Retinal pigment epithelial cell (primary cell): ENCODE results near the gene AFF3.

ENCODE experiments used
- DNase-seq: peaks from one replicate; pipeline ENCODE4 v3.0.0-alpha.2; 2010; ENCODE audit warnings: low read depth
- H3K4me3 ChIP-seq: 2 replicates; pipeline ENCODE4 v1.5.1; 2011; ENCODE audit warnings: mild to moderate bottlenecking, low read length, control low read depth, moderate library complexity
- TF ChIP-seq, protein P1 (sequence below): conservative IDR thresholded peaks from 2 replicates; pipeline ENCODE4 v1.5.1; 2011; ENCODE audit warnings: low read depth, low read length, control low read depth, inconsistent platforms

Gene AFF3

DNA sequence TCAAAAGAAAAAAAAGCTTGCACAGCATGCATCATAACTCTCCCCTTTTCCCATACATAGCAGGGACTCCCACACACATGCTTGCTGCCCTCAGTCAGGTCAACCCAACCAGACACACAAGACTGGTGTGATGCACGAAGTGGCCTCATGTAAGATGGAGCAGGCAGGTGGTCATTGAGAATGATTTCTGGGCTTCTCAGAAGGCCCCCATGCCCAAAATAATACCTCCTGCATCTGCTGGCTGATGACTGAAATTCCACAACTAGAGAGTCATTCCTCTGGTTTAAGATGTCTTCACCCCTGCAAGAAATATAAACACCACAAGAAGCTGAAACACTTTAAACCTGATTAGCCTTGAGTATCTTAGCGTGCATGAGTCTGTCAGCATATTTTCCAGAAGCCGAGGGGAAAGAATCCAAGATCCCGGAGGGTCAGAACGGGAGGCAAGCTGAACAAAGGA lies 131.1 kb downstream of the AFF3 start:
- DNase-seq = peak; percentile 65
- TF ChIP-seq, protein P1, sequence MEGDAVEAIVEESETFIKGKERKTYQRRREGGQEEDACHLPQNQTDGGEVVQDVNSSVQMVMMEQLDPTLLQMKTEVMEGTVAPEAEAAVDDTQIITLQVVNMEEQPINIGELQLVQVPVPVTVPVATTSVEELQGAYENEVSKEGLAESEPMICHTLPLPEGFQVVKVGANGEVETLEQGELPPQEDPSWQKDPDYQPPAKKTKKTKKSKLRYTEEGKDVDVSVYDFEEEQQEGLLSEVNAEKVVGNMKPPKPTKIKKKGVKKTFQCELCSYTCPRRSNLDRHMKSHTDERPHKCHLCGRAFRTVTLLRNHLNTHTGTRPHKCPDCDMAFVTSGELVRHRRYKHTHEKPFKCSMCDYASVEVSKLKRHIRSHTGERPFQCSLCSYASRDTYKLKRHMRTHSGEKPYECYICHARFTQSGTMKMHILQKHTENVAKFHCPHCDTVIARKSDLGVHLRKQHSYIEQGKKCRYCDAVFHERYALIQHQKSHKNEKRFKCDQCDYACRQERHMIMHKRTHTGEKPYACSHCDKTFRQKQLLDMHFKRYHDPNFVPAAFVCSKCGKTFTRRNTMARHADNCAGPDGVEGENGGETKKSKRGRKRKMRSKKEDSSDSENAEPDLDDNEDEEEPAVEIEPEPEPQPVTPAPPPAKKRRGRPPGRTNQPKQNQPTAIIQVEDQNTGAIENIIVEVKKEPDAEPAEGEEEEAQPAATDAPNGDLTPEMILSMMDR = no peak
- no peak overlapping the region for H3K4me3 ChIP-seq

- no peak overlapping the region for H3K4me3 ChIP-seq
- TF ChIP-seq, protein P1 = no peak
- no peak for DNase-seq
These were observed 131.8 kb downstream of the AFF3 start for GRCh38 chr2:100010606-100011005.

DNA sequence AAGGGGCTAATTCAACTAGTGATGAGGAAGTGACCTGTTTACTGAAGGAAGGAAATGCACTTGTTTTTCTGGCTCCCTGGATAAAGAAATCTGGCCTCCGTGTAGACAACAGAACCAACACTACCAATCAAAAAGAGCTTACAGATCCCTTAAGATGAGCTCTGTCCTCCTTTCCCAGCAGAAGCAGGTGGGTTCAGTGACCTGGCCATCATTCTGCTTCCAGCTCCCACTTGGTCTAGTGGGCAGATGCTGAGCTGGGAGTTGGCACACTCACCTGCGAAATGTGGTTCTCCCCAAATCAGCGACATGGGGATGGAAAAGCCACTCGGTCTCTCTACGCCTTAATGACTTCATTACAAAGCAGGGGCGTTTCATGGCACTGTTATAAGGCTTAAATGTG lies 132.6 kb downstream of the AFF3 start:
- TF ChIP-seq, protein P1 = no peak

GRCh38 chr2:100008956-100009355 lies 133.4 kb downstream of the AFF3 start:
- H3K4me3 ChIP-seq = no peak overlapping the region
- no peak for DNase-seq

More for the DNA sequence above, 132.6 kb downstream of the AFF3 start:
- DNase-seq = no peak
- H3K4me3 ChIP-seq = no peak overlapping the region

GRCh38 chr2:100006516-100006915 lies 135.9 kb downstream of the AFF3 start:
- TF ChIP-seq, protein P1 = no peak
- H3K4me3 ChIP-seq = no peak overlapping the region
- DNase-seq = no peak

More at GRCh38 chr2:100008956-100009355, 133.4 kb downstream of the AFF3 start:
- TF ChIP-seq, protein P1 = no peak

- H3K4me3 ChIP-seq = no peak overlapping the region
- no peak for DNase-seq
- TF ChIP-seq, protein P1 = no peak
These were observed 137.4 kb downstream of the AFF3 start for GRCh38 chr2:100004959-100005387.

DNA sequence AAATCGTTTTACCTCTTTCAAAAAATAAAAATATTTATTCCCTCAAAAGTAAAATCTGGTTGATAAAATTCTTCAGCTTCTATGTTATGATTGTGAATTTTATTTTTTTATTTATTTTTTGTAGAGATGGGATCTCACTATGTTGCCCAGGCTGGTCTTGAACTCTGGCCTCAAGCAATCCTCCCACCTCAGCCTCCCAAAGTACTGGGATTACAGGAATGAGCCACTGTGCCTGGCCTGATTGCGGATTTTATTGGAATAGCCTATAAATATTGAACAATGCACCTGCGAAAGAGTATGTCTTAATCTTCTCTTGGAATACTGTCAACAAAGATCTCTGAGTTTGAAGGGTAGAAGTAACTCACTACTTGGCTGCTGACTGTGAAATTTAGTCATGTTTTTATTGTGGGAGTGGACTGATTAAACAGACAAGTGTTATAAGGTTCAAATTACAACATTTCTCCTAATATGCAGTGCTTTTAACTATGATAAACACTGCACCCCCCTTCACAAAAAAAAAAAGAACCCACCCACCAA lies 138.0 kb downstream of the AFF3 start:
- no peak for DNase-seq
- H3K4me3 ChIP-seq = no peak overlapping the region
- TF ChIP-seq, protein P1 = no peak
